Cardiac septum (tissue), 1 donor: ENCODE results near the gene GNAI2. TPM values are rescaled to one million over a fixed set of nuclear protein-coding genes. Genes with fewer than 3 reads are reported as not detected.
"Not testable (repeated sequence)": the region's sequence is repeated elsewhere in the genome, so short reads cannot be mapped to it uniquely, and the experiment has no call there.

Source experiments
- DNase-seq: peaks from one replicate; pipeline ENCODE4 v3.0.0-alpha.2; 2020; ENCODE audit warnings: low spot score
- intact Hi-C: fragments of 100-400 bp; cut with DNase I; formaldehyde crosslinking; loops from one replicate; pipeline ENCODE4 v1.14.0; 2022
- total RNA-seq: library from RNA; stranded (reverse); fragmentation: NEBNext Ultra II Directional; extraction: Animal tissue kit (Norgen Biotek cat#: 25700); gene quantifications from one replicate; pipeline ENCODE4 v1.2.1, GENCODE V29; 2021
- donor health status: DM: no; HTN: no; CAD: no.

Gene GNAI2
- total RNA-seq, 1 donor from 2014 or later, result 153 TPM

- DNase-seq, result no peak
These were observed 15.9 kb upstream of the GNAI2 start for GRCh38 chr3:50220109-50220508.

GRCh38 chr3:50221051-50221410 is 15.0 kb upstream of the GNAI2 start:
- no peak for DNase-seq
- intact Hi-C loops, result no loop called here

More at GRCh38 chr3:50220109-50220508, 15.9 kb upstream of the GNAI2 start:
- intact Hi-C loops, result no loop called here

GRCh38 chr3:50221411-50222168 is 14.4 kb upstream of the GNAI2 start:
- no peak for DNase-seq
- intact Hi-C loops, result no loop called here

- intact Hi-C loops, result no loop called here
- DNase-seq, result no peak
These were observed 13.9 kb upstream of the GNAI2 start for GRCh38 chr3:50222169-50222528.

- intact Hi-C loops, result loop anchor here (2.0 kb wide), 1 partner anchor 104 kb away; no protein-coding TSS in a partner anchor
These were observed 11.4 kb upstream of the GNAI2 start for GRCh38 chr3:50224639-50225038.

GRCh38 chr3:50226888-50227389 is 9.1 kb upstream of the GNAI2 start:
- no peak for DNase-seq
- intact Hi-C loops, result loop anchor here (1.0 kb wide), 4 partner anchors 19 to 46 kb away; no protein-coding TSS in a partner anchor

More at GRCh38 chr3:50224639-50225038, 11.4 kb upstream of the GNAI2 start:
- no peak for DNase-seq

- intact Hi-C loops, result loop anchor here (1.0 kb wide), 4 partner anchors 19 to 46 kb away; no protein-coding TSS in a partner anchor
- peak; percentile 96 for DNase-seq
These were observed 8.4 kb upstream of the GNAI2 start for GRCh38 chr3:50227390-50228183.

- DNase-seq, intact Hi-C loops: not testable (repeated sequence)
These were observed 7.7 kb upstream of the GNAI2 start for GRCh38 chr3:50228184-50228763.

GRCh38 chr3:50229490-50229889 is 6.5 kb upstream of the GNAI2 start:
- DNase-seq, result no peak
- intact Hi-C loops, result no loop called here

- intact Hi-C loops, result no loop called here
- DNase-seq, result no peak
These were observed 5.8 kb upstream of the GNAI2 start for GRCh38 chr3:50230104-50230793.

- no peak for DNase-seq
- intact Hi-C loops, result no loop called here
These were observed 5.2 kb upstream of the GNAI2 start for GRCh38 chr3:50230794-50231125.

- intact Hi-C loops, result no loop called here
- DNase-seq, result no peak
These were observed 4.4 kb upstream of the GNAI2 start for GRCh38 chr3:50231581-50231980.

GRCh38 chr3:50232303-50232702 is 3.7 kb upstream of the GNAI2 start:
- no peak for DNase-seq
- intact Hi-C loops, result no loop called here

- intact Hi-C loops, result no loop called here
- DNase-seq, result no peak
These were observed 2.8 kb upstream of the GNAI2 start for GRCh38 chr3:50233176-50233575.

- DNase-seq, result no peak
- intact Hi-C loops, result loop anchor here (5.0 kb wide), 1 partner anchor 86 kb away; the partner anchor contains the start of gene HYAL2
These were observed 604 bp downstream of the GNAI2 start for GRCh38 chr3:50236484-50237132.

- intact Hi-C loops, result loop anchor here (5.0 kb wide), 1 partner anchor 85 kb away; the partner anchor contains the start of gene HYAL2
- DNase-seq, result no peak
These were observed 1.2 kb downstream of the GNAI2 start for GRCh38 chr3:50237133-50237651.

- intact Hi-C loops, result loop anchor here (5.0 kb wide), 1 partner anchor 84 kb away; the partner anchor contains the start of gene HYAL2
These were observed 1.9 kb downstream of the GNAI2 start for GRCh38 chr3:50237754-50238548.

GRCh38 chr3:50238549-50239026 is 2.6 kb downstream of the GNAI2 start:
- DNase-seq, result peak; percentile 94
- intact Hi-C loops, result loop anchor here (5.0 kb wide), 1 partner anchor 84 kb away; the partner anchor contains the start of gene HYAL2

More at GRCh38 chr3:50237754-50238548, 1.9 kb downstream of the GNAI2 start:
- DNase-seq, result peak; percentile 97
